Measurements from ENCODE around the gene RFX7. TPM values are rescaled to one million over a fixed set of nuclear protein-coding genes. Genes with fewer than 3 reads are reported as not detected.

RFX7 gene
- total RNA-seq, 1 experiment from 2014 or later: 29.8 TPM

DNA sequence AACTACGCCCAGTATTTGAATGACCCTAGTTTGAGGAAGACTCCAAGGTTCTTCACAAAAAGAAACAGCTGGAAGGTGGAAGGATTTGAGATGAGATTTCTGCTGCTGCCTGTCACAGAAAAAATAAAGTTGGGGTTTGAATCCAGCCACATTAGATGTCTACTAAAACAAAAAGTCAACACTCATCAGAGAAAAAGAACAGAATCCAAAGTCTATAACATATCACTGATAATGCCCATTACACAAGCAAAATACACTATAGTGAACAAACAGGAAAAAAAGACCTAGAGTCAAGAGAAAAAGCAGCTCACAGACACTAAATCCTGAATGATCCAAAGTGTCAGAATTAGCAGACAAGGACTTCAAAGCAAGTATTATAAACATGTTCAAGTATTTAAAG lies 56.0 kb downstream of the RFX7 start:
- ChIA-PET POLR2A (interaction anchor here (0.9 to 1.8 kb wide), 3 partner anchors 11 to 49 kb away, joined by 3 to 6 read pairs (median 3); no protein-coding TSS in a partner anchor), CTCF (interaction anchor here (2.0 kb wide), 1 partner anchor 12 kb away, joined by 8 read pairs; no protein-coding TSS in a partner anchor)
- TF ChIP-seq, protein P1, sequence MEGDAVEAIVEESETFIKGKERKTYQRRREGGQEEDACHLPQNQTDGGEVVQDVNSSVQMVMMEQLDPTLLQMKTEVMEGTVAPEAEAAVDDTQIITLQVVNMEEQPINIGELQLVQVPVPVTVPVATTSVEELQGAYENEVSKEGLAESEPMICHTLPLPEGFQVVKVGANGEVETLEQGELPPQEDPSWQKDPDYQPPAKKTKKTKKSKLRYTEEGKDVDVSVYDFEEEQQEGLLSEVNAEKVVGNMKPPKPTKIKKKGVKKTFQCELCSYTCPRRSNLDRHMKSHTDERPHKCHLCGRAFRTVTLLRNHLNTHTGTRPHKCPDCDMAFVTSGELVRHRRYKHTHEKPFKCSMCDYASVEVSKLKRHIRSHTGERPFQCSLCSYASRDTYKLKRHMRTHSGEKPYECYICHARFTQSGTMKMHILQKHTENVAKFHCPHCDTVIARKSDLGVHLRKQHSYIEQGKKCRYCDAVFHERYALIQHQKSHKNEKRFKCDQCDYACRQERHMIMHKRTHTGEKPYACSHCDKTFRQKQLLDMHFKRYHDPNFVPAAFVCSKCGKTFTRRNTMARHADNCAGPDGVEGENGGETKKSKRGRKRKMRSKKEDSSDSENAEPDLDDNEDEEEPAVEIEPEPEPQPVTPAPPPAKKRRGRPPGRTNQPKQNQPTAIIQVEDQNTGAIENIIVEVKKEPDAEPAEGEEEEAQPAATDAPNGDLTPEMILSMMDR (IDR thresholded peaks at IDR 0.05; ENCODE audit: unreplicated experiment): no peak
- H3K27ac Mint-ChIP-seq (ENCODE audit: low read depth, unreplicated experiment): no peak overlapping the region
- BruUV-seq (replicated peaks): no TSS peak
- no peak for DNase-seq (ENCODE audit: unreplicated experiment)
- H3K4me3 Mint-ChIP-seq (ENCODE audit: unreplicated experiment): no peak overlapping the region
- H3K9me3 Mint-ChIP-seq (ENCODE audit: unreplicated experiment): peaks cover 8% of the 10 kb centered on the region
- intact Hi-C loops (cut with micrococcal nuclease): no loop called here
- no peaks in the 10 kb centered on the region for H3K36me3 Mint-ChIP-seq (ENCODE audit: insufficient read depth, unreplicated experiment)
- H3K4me1 Mint-ChIP-seq (ENCODE audit: insufficient read depth, unreplicated experiment): peaks cover 12% of the 10 kb centered on the region
- H3K27me3 Mint-ChIP-seq (ENCODE audit: insufficient read depth, unreplicated experiment): no peaks in the 10 kb centered on the region

DNA sequence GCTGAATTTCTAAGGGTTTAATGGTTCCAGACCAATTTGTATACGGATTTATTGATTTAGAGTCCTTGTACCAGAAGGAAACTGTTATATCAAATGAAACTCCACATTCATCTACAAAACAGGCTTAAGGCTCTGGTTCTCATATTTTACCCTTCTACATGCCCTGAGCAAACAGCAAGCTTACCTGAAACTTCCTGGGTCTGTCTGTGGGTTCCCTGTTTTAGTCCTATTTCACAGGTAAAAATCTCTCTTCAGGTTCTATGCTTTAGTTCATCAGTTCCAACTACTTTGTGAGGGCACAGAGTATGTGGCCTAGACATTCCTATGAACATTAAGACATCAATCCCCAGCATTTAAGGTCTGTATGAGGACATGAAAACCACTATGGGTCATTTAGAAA lies 57.7 kb downstream of the RFX7 start:
- H3K4me3 Mint-ChIP-seq (ENCODE audit: unreplicated experiment): no peak overlapping the region
- DNase-seq (ENCODE audit: unreplicated experiment): no peak
- CTCF ChIA-PET: interaction anchor here (0.6 to 2.0 kb wide), 4 partner anchors 14 to 312 kb away, joined by 3 to 8 read pairs (median 4); no protein-coding TSS in a partner anchor

DNA sequence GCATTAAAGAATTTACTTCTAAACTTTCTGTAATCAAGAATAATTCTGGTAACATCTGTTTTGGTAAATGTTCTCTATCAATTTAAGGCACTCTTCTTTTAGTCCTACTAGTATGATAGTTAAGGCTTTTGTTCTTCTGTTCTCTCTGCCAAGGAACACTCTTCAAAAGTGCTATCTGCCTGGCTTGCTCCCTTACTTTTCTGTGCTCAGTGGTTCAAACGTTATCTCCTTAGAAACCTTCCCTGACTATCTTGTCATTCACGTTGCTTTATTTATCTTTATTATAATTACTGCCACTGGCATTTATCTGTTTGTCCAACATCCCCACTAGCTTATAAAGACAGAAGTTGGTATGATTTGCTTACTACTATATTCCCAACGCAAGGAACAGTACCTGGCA lies 59.2 kb downstream of the RFX7 start:
- intact Hi-C loops (cut with micrococcal nuclease): no loop called here
- no TSS peak for BruUV-seq (replicated peaks)
- Mint-ChIP-seq H3K4me1 (ENCODE audit: insufficient read depth, unreplicated experiment) (peaks cover 5% of the 10 kb centered on the region), H3K9me3 (ENCODE audit: unreplicated experiment) (peaks cover 8% of the 10 kb centered on the region), H3K27me3 (ENCODE audit: insufficient read depth, unreplicated experiment) (no peaks in the 10 kb centered on the region), H3K27ac (ENCODE audit: low read depth, unreplicated experiment) (no peak overlapping the region), H3K36me3 (ENCODE audit: insufficient read depth, unreplicated experiment) (no peaks in the 10 kb centered on the region), H3K4me3 (ENCODE audit: unreplicated experiment) (no peak overlapping the region)
- ChIA-PET CTCF (no interaction called here), POLR2A (no interaction called here)
- DNase-seq (ENCODE audit: unreplicated experiment): no peak
- TF ChIP-seq, protein P1 (IDR thresholded peaks at IDR 0.05; ENCODE audit: unreplicated experiment): no peak

More for the DNA sequence above, 57.7 kb downstream of the RFX7 start:
- Mint-ChIP-seq H3K27ac (ENCODE audit: low read depth, unreplicated experiment) (no peak overlapping the region), H3K9me3 (ENCODE audit: unreplicated experiment) (peaks cover 8% of the 10 kb centered on the region), H3K36me3 (ENCODE audit: insufficient read depth, unreplicated experiment) (no peaks in the 10 kb centered on the region), H3K4me1 (ENCODE audit: insufficient read depth, unreplicated experiment) (peaks cover 12% of the 10 kb centered on the region), H3K27me3 (ENCODE audit: insufficient read depth, unreplicated experiment) (no peaks in the 10 kb centered on the region)
- TF ChIP-seq, protein P1 (IDR thresholded peaks at IDR 0.05; ENCODE audit: unreplicated experiment): no peak
- POLR2A ChIA-PET: no interaction called here
- intact Hi-C loops (cut with micrococcal nuclease): no loop called here
- no TSS peak for BruUV-seq (replicated peaks)

DNA sequence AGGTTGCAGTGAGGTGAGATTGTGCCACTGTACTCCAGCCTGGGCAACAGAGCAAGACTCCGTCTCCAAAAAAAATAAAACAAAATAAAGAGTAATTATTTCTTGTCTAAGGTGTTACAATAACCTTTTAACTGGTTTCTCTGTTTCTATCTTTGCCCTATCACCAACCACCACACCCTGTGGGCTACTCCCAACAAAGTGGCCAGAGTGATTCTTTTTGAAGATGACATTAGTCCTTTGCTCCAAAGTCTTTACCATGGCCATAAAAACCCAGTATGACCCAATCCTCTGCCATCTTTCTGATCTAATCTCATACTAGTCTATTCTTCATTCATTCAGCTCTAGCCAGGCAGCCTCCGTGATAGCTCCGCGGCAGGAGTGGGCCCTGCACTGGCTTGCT lies 62.8 kb downstream of the RFX7 start:
- TF ChIP-seq, protein P1 (IDR thresholded peaks at IDR 0.05; ENCODE audit: unreplicated experiment): no peak
- Mint-ChIP-seq H3K36me3 (ENCODE audit: insufficient read depth, unreplicated experiment) (no peaks in the 10 kb centered on the region), H3K4me1 (ENCODE audit: insufficient read depth, unreplicated experiment) (peaks cover 10% of the 10 kb centered on the region), H3K4me3 (ENCODE audit: unreplicated experiment) (no peak overlapping the region), H3K9me3 (ENCODE audit: unreplicated experiment) (peaks cover 8% of the 10 kb centered on the region), H3K27me3 (ENCODE audit: insufficient read depth, unreplicated experiment) (no peaks in the 10 kb centered on the region), H3K27ac (ENCODE audit: low read depth, unreplicated experiment) (no peak overlapping the region)
- intact Hi-C loops (cut with micrococcal nuclease): no loop called here
- POLR2A ChIA-PET: interaction anchor here (0.7 to 1.5 kb wide), 2 partner anchors 10 to 13 kb away, joined by 3 to 4 read pairs; no protein-coding TSS in a partner anchor
- CTCF ChIA-PET: interaction anchor here (0.6 kb wide), 1 partner anchor 23 kb away, joined by 3 read pairs; no protein-coding TSS in a partner anchor
- no TSS peak for BruUV-seq (replicated peaks)
- DNase-seq (ENCODE audit: unreplicated experiment): no peak

Measured in MCF 10A (cell line).